Activated T-helper 9 cell treated with anti-CD3 and anti-CD28 coated beads, Interleukin-2, amount 50 U/mL, for 16 hours (primary cell): ENCODE data around the gene ZNF584.

Experiments
- DNase-seq: peaks from one replicate; pipeline ENCODE4 v3.0.0-alpha.2; 2020; ENCODE audit warnings: low read depth

ZNF584 gene

GRCh38 chr19:58385891-58386575, 22.4 kb upstream of the ZNF584 start:
- DNase-seq, result no peak

DNA sequence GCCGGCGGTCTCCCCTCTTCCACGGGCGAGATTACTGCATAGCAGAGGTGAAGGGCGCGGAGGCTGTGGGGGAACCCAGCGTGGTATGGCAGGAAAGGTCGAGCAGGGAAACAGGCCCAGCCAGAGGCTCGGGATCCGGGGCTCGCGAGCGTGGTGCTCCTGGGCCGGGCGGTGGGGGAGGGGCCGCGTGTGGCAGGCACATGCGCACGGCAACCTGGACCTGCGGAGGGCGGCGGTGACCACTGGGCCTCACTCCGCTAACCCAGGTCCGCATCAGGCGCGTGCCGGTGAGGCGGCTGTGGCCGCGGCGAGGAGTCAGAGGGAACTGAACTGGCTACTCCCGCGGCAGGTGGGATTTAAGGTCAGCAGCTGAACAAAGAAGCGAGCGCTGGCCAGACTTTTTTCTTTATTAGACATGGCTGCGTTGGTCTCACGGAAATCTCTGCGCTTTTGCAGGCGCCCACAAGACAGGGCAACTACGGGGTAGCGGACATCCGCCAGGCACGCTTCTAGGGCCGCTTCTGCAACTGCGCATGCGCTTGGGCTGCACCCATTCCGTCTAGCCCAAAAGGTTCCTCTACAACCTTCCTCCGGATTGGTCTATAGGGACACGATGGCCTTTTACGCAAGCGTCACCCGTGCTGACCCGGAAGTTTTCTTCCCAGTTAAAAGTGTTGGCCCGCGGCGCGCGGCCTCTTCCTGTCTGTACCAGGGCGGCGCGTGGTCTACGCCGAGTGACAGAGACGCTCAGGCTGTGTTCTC, 21.7 kb upstream of the ZNF584 start, which contains the start of gene RPS5:
RPS5 (plus strand) TSS at position 694 of the 762 bp plus-strand sequence. CDS start 869 bp downstream, outside the sequence.
- DNase-seq, result peak; percentile 92

- no peak for DNase-seq
Observed at GRCh38 chr19:58387338-58388174, 20.9 kb upstream of the ZNF584 start.

DNA sequence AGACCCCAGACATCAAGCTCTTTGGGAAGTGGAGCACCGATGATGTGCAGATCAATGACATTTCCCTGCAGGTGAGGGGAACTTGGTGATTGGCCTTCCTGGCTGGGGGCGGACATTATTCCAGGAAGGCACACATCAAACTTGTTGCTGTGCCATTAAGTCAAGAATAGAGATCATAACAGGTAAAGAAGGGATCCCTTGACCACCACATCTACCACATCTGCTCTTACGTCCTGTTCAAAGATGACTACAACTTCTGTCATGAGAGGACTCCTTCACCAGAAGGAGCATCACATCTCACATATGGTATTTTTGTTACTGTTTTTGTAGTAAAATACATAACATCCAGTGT, 20.3 kb upstream of the ZNF584 start:
- DNase-seq, result no peak

- DNase-seq, result no peak
Observed at GRCh38 chr19:58392945-58393724, 15.3 kb upstream of the ZNF584 start.

DNA sequence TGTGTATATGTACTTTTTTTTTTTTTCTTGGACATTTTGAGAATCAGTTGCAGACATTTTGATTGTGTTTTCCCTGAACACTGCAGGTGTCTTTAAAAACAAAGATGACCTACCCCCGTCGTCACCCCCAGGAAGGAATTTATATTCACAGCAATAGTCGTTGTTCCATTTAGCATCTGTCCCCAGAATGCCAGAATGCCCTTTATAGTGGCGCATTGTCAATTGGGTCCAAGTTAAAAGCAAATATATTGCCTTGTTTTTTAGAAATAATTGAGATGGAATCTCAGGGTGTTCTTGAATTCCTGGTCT, 14.8 kb upstream of the ZNF584 start:
- no peak for DNase-seq

- DNase-seq, result no peak
Observed at GRCh38 chr19:58394821-58395219, 13.6 kb upstream of the ZNF584 start.

- no peak for DNase-seq
Observed at GRCh38 chr19:58395220-58395978, 13.1 kb upstream of the ZNF584 start, which contains the start of gene RNF225. Gene RNF225, plus strand, starts transcription at chr19:58395656. Its CDS starts 434 bp downstream, at chr19:58396090.

DNA sequence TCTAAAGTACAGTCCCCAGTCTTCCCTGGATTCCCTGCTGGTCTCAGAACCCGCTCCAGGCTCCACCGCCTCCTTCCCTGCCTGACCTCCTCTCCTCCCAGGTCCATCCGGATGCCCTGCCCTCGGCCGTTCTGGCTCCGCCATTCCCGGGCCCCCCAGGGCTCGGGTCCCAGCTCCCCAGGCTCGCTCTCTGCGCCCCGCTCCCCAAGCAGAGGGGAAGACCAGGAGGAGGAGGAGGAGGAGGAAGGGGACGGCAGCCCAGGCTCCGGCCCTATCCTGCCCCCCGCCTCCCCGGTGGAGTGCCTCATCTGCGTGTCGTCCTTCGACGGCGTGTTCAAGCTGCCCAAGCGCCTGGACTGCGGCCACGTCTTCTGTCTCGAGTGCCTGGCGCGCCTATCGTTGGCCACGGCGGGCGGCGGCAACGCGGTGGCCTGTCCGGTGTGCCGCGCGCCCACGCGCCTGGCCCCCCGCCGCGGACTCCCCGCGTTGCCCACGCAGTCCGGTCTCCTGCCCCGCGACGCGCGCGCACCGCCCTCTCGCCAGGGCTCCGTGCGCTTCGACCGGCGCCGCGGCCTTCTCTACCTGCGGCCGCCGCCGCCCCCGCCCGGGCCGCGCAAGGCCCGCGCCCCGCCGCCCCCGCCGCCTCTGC, 12.3 kb upstream of the ZNF584 start:
- no peak for DNase-seq

- DNase-seq, result no peak
Observed at GRCh38 chr19:58396691-58397532, 11.5 kb upstream of the ZNF584 start.

GRCh38 chr19:58397533-58398037, 10.9 kb upstream of the ZNF584 start:
- DNase-seq, result no peak

DNA sequence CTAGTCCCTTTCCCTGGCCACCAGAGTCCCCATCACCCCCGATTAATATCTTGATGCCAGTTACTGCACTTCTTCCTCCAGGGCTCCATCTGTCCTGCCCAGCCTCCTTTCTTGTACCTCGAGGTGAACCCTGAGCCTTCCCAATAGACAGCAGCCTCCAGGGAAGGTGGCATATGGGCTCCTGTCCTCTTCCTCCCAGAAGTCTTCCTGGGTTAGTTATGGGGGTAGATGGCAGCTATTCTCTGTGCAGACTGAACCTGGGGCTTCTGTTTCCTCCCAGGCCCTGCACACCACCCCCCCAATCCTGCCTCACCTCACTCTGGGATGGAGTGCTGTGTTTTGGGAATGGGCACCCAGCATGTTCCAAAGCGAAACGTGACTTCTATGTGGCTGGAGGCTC, 10.4 kb upstream of the ZNF584 start:
- DNase-seq, result no peak

GRCh38 chr19:58398545-58398944, 9.9 kb upstream of the ZNF584 start:
- DNase-seq, result no peak

- DNase-seq, result no peak
Observed at GRCh38 chr19:58399903-58400302, 8.5 kb upstream of the ZNF584 start.

DNA sequence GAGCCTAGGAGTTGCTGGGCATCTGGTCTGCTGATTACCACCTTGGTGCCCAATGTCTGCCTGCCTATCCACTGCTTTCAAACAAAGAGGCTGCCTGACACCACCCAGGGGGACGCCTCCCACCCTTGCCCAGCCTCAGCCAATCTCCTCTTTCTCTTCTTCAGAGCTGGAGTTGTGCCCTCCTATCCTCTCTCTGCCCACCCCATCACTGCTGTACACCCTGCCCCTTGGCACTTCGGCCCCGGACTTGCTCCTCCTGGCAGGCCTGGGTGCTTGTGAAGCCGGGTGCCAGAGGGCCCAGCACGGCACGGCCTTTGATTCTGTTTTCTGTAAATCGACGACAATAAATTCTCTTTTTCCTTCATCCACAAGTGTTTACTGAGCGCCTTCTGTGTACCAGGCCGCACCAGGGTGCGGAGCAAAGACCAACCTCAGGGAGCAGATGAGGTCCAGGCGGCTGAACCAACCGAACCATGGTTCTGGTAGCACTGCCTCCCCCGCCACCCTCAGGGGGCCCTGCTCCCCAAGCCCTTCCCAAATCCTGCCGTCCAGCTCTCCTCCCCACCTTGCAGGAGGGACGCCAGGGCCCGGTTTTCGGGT, 8.0 kb upstream of the ZNF584 start:
- no peak for DNase-seq

DNA sequence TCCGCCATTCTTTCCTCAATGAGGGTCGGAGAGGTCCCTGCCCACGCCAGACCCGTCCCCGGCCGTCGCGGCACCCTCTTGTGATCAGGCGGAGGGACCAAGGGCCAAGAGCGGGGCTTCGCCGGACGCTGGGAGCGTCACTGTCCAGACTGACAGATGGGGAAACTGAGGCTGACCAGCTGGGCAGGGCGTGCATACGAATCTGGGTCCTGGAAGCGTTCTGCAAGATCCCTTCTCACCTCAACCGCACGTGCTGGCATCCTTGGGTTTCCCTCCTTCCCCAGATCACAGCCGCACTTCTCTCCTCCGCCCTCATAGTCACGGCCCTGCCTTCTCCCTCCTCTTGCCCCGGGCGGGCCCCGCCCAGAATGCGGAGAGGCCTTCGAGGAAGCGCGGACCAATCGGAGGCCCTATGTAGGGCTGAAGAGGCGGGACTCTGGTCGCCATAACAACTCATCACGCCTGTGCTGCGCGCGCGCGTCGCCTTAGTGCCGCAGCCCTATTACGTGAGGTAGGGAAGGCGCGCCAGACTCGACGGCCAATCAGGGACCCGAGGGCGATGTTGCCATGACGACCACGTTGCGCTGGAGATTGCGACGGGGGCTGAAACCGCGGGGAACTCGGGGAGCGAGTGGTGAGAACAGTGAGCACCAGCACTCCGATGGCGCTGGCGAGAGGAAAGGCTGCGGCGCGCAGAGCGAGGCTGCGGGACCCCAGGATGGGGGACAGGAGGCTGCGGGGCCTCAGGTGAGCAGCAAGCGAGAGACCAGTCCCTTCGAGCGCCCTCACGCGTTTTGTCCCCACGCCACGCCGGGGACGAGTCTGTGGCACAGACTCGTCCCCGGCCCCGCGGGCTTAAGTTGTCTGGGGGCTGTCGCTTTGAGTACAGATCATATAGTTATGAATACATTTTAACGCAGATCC, 7.3 kb upstream of the ZNF584 start:
- peak; percentile 98 for DNase-seq

DNA sequence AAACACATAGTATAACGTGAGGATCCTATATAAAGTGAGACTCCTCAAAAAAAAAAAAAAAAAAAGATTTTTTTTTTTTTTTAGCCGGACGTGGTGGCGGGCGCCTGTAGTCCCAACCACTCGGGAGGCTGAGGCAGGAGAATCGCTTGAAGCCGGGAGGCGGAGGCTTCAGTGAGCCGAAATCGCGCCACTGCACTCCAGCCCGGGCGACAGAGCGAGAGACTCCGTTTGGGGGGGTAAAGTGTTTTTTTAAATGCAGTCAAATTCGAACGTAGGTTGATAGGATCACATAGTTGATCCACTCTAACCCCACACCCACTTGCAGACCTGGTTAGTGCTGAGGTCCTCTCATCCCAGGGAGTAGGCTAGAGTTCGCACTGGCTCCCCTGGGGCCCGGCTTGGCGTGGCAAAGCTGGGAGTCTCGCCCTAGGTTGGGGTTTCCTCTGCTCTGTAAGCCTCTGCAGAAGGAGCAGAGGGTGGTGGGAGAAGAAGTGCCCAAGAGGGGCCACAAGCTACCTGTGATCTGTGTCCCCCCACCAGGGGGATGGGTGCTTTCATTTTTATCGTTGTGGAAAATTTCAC, 6.5 kb upstream of the ZNF584 start:
- no peak for DNase-seq
